SU-DHL-6 (cell line): ENCODE results near the gene SRSF1.

Experiments
- CTCF ChIP-seq: fragments of 200-600 bp; sonication (generic); IDR thresholded peaks from one replicate; pipeline ENCODE4 v1.5.1; 2017; ENCODE audit warnings: antibody characterized with exemption, mild to moderate bottlenecking, low read length, moderate library complexity; ENCODE audit not compliant: insufficient read depth, poor library complexity, severe bottlenecking
- EZH2phosphoT487 ChIP-seq: fragments of 200-600 bp; sonication (generic), shearing (Covaris generic); conservative IDR thresholded peaks from 2 replicates; pipeline ENCODE4 v1.6.1; 2018; ENCODE audit warnings: mild to moderate bottlenecking, antibody characterized with exemption, low read length, moderate library complexity, mixed read lengths

GRCh38 chr17:57957886-57958285 is 49.2 kb downstream of the SRSF1 start:
- TF ChIP-seq CTCF (no peak), EZH2phosphoT487 (no peak)
